Stimulated activated effector memory CD8-positive, alpha-beta T cell treated with anti-CD3 and anti-CD28 coated beads, Interleukin-12 subunit alpha, Interleukin-12 subunit beta, amount 100 ng/mL, for 72 hours (primary cell): ENCODE measurements around the gene CRYBG2.

ENCODE experiments used
- ATAC-seq: fragments of 150-1000 bp; cut with Tn5 transposase; 2 replicates; pipeline ENCODE4 v1.10.0; 2021
- DNase-seq, 2 donors: peaks; one replicate each; pipeline ENCODE4 v3.0.0; 2021 to 2022; ENCODE audit warnings: low spot score in 2 of 2
- H3K27ac Mint-ChIP-seq: one replicate; pipeline ENCODE4 v1.8.0; 2022; ENCODE audit warnings: mild to moderate bottlenecking, mixed read lengths
- H3K36me3 Mint-ChIP-seq: one replicate; pipeline ENCODE4 v1.8.0; 2022; ENCODE audit warnings: mild to moderate bottlenecking, mixed read lengths
- H3K4me1 Mint-ChIP-seq: one replicate; pipeline ENCODE4 v1.8.0; 2022; ENCODE audit warnings: mixed read lengths
- H3K4me3 Mint-ChIP-seq: one replicate; pipeline ENCODE4 v1.8.0; 2022; ENCODE audit warnings: mild to moderate bottlenecking, mixed read lengths
- H3K9me3 Mint-ChIP-seq: one replicate; pipeline ENCODE4 v1.8.0; 2022; ENCODE audit warnings: mixed read lengths

Gene CRYBG2

GRCh38 chr1:26278724-26279455 lies 75.0 kb downstream of the CRYBG2 start:
- Mint-ChIP-seq H3K9me3 (no peaks in the 10 kb centered on the region), H3K4me1 (peaks cover 89% of the 10 kb centered on the region), H3K4me3 (peak overlapping the region; percentile 95), H3K36me3 (peaks cover 89% of the 10 kb centered on the region), H3K27ac (peak overlapping the region; percentile 87)
- DNase-seq (peak in 1 of 2 donors; percentile 68), ATAC-seq (peak; percentile 2)

- Mint-ChIP-seq H3K9me3 (no peaks in the 10 kb centered on the region), H3K27ac (peak overlapping the region; percentile 87), H3K4me3 (peak overlapping the region; percentile 95), H3K4me1 (peaks cover 83% of the 10 kb centered on the region), H3K36me3 (peaks cover 84% of the 10 kb centered on the region)
- ATAC-seq (no peak), DNase-seq (no peak)
Observed at GRCh38 chr1:26278303-26278702, 75.6 kb downstream of the CRYBG2 start.

GRCh38 chr1:26277719-26278118 lies 76.2 kb downstream of the CRYBG2 start:
- Mint-ChIP-seq H3K9me3 (no peaks in the 10 kb centered on the region), H3K4me1 (peaks cover 78% of the 10 kb centered on the region), H3K4me3 (peak overlapping the region; percentile 95), H3K36me3 (peaks cover 84% of the 10 kb centered on the region), H3K27ac (peak overlapping the region; percentile 87)
- DNase-seq: no peak
- no peak for ATAC-seq

- Mint-ChIP-seq H3K36me3 (peaks cover 84% of the 10 kb centered on the region), H3K9me3 (no peaks in the 10 kb centered on the region), H3K27ac (peak overlapping the region; percentile 87), H3K4me1 (peaks cover 73% of the 10 kb centered on the region), H3K4me3 (peak overlapping the region; percentile 95)
- DNase-seq (no peak), ATAC-seq (no peak)
Observed at GRCh38 chr1:26277261-26277661, 76.7 kb downstream of the CRYBG2 start.

GRCh38 chr1:26276432-26276838 lies 77.5 kb downstream of the CRYBG2 start:
- Mint-ChIP-seq H3K4me3 (peak overlapping the region; percentile 95), H3K36me3 (peaks cover 83% of the 10 kb centered on the region)

GRCh38 chr1:26275580-26276431 lies 78.1 kb downstream of the CRYBG2 start:
- ATAC-seq (peak; percentile 78), DNase-seq (peak; percentile 65 to 91)
- peak overlapping the region; percentile 87 for H3K27ac Mint-ChIP-seq
- peak overlapping the region; percentile 95 for H3K4me3 Mint-ChIP-seq
- H3K36me3 Mint-ChIP-seq: peaks cover 81% of the 10 kb centered on the region
- H3K4me1 Mint-ChIP-seq: peaks cover 59% of the 10 kb centered on the region
- H3K9me3 Mint-ChIP-seq: no peaks in the 10 kb centered on the region

More at GRCh38 chr1:26276432-26276838, 77.5 kb downstream of the CRYBG2 start:
- Mint-ChIP-seq H3K4me1 (peaks cover 65% of the 10 kb centered on the region), H3K9me3 (no peaks in the 10 kb centered on the region), H3K27ac (peak overlapping the region; percentile 87)
- ATAC-seq: no peak
- DNase-seq: no peak

- no peak for DNase-seq
- Mint-ChIP-seq H3K36me3 (peaks cover 84% of the 10 kb centered on the region), H3K4me3 (peak overlapping the region; percentile 95), H3K4me1 (peaks cover 55% of the 10 kb centered on the region), H3K27ac (peak overlapping the region; percentile 87), H3K9me3 (no peaks in the 10 kb centered on the region)
- no peak for ATAC-seq
Observed at GRCh38 chr1:26274801-26275425, 79.0 kb downstream of the CRYBG2 start.
